Panc1 (cell line): Measurements from ENCODE around the gene TTC34. TPM values are rescaled to one million over a fixed set of nuclear protein-coding genes. Genes with fewer than 3 reads are reported as not detected.

Experiments used
- ATAC-seq: fragments of 200-7000 bp; cut with Tn5 transposase; 2 replicates; pipeline ENCODE4 v1.9.1; 2020; ENCODE audit warnings: mild to moderate bottlenecking, moderate library complexity
- BruUV-seq: library from RNA; stranded (reverse); fragments of 400-500 nt; replicated peaks from 2 replicates; lab custom pipeline; 2021; lab: Mats Ljungman, UMichigan
- CTCF ChIA-PET: fragments of 300-600 bp; sonication (Branson Sonifier 250); formaldehyde crosslinking; loops from one replicate; lab custom pipeline; 2022; ENCODE audit warnings: antibody characterized with exemption; lab: Charles Lee
- POLR2A ChIA-PET: fragments of 300-600 bp; sonication (Branson Sonifier 250); formaldehyde crosslinking; loops from one replicate; lab custom pipeline; 2022; ENCODE audit warnings: antibody characterized with exemption; lab: Charles Lee
- DNase-seq: peaks from one replicate; pipeline ENCODE4 v3.0.0-alpha.2; 2010; ENCODE audit warnings: low read depth, low spot score
- H3K27ac ChIP-seq: 2 replicates; pipeline ENCODE4 v1.5.1; 2011; ENCODE audit warnings: mild to moderate bottlenecking, low read length, inconsistent platforms
- H3K27me3 ChIP-seq: fragments of 200-500 bp; sonication (Bioruptor generic); 2 replicates; pipeline ENCODE4 v1.6.0; 2014; ENCODE audit warnings: low read length, inconsistent platforms; ENCODE audit not compliant: control insufficient read depth, insufficient read depth
- H3K36me3 ChIP-seq: fragments of 200-500 bp; sonication (Bioruptor generic); 2 replicates; pipeline ENCODE4 v1.5.1; 2014; ENCODE audit warnings: inconsistent platforms, mild to moderate bottlenecking, low read length, moderate library complexity; ENCODE audit not compliant: control insufficient read depth, insufficient read depth
- H3K4me1 ChIP-seq: 2 replicates; pipeline ENCODE4 v1.5.1; 2011; ENCODE audit warnings: inconsistent platforms, mild to moderate bottlenecking, low read length, moderate library complexity; ENCODE audit not compliant: control insufficient read depth, insufficient read depth
- H3K4me3 ChIP-seq, 2 experiments: 2 replicates each; pipeline ENCODE4 v1.5.1; 2011 to 2012; ENCODE audit warnings: low read depth in 2 of 2, low read length in 2 of 2, mild to moderate bottlenecking in 2 of 2, inconsistent platforms in 1 of 2, moderate library complexity in 1 of 2
- H3K9me3 ChIP-seq: fragments of 200-500 bp; sonication (Bioruptor generic); 2 replicates; pipeline ENCODE4 v1.5.1; 2014; ENCODE audit warnings: low read depth, mild to moderate bottlenecking, inconsistent platforms, low read length, moderate library complexity; ENCODE audit not compliant: control insufficient read depth, insufficient read depth
- CTCF ChIP-seq: fragments of 450-650 bp; IDR thresholded peaks from 2 replicates; pipeline ENCODE4 v1.5.1; 2017; ENCODE audit warnings: mild to moderate bottlenecking
- POLR2AphosphoS5 ChIP-seq: IDR thresholded peaks from 2 replicates; pipeline ENCODE4 v1.6.1; 2012; ENCODE audit warnings: mild to moderate bottlenecking, low read depth, low read length, moderate library complexity
- REST ChIP-seq, 2 experiments: IDR thresholded peaks; 2 replicates each; pipeline ENCODE4 v1.6.1; 2011 to 2012; ENCODE audit warnings: low read depth in 2 of 2, control low read depth in 1 of 2, low read length in 1 of 2, mild to moderate bottlenecking in 1 of 2, moderate library complexity in 1 of 2; ENCODE audit not compliant: insufficient read depth in 1 of 2
- SIN3A ChIP-seq: IDR thresholded peaks from 2 replicates; pipeline ENCODE4 v1.6.1; 2012; ENCODE audit warnings: low read depth, mild to moderate bottlenecking, low read length, moderate library complexity, borderline replicate concordance; ENCODE audit not compliant: insufficient read depth
- TCF7L2 ChIP-seq: IDR thresholded peaks from 2 replicates; pipeline ENCODE4 v1.6.1; 2011; ENCODE audit warnings: mild to moderate bottlenecking, low read depth, low read length, inconsistent platforms
- in situ Hi-C: cut with HindIII; loops from 2 replicates; pipeline ENCODE4 v1.10.0; 2016; ENCODE audit warnings: low sequenced_read_pairs, low pct_unique_long_range_greater_than_20kb
- intact Hi-C: fragments of 100-400 bp; cut with micrococcal nuclease; formaldehyde crosslinking; loops from one replicate; pipeline ENCODE4 v1.10.0; 2022; ENCODE audit not compliant: unreplicated experiment
- total RNA-seq: library from RNA; stranded (reverse); gene quantifications from one replicate; pipeline ENCODE4 v1.2.1, GENCODE V29; 2021; ENCODE audit not compliant: unreplicated experiment

Gene TTC34
- total RNA-seq, 1 experiment from 2014 or later, result 1.5 TPM

- no peaks in the 10 kb centered on the region for H3K36me3 ChIP-seq
- no peak for TF ChIP-seq POLR2AphosphoS5
- no peak for TF ChIP-seq TCF7L2
- no peak for TF ChIP-seq SIN3A
- TF ChIP-seq REST (IDR thresholded peaks at IDR 0.05; ENCODE audit: insufficient read depth in 1 of 2, low read depth in 2 of 2, low read length in 1 of 2), result no peak
- no peak for TF ChIP-seq CTCF
- ChIA-PET POLR2A (no interaction called here), CTCF (no interaction called here)
- H3K27me3 ChIP-seq, result peaks cover 15% of the 10 kb centered on the region
- no peaks in the 10 kb centered on the region for H3K9me3 ChIP-seq
- intact Hi-C loops, result no loop called here
- DNase-seq (no peak), ATAC-seq (no peak)
- in situ Hi-C loops, result no loop called here
- no peak overlapping the region for H3K27ac ChIP-seq
- no TSS peak for BruUV-seq
- H3K4me3 ChIP-seq, result no peak overlapping the region
- H3K4me1 ChIP-seq, result peaks cover 4% of the 10 kb centered on the region; the same call in 1 of the 2 replicates
These were observed 170.1 kb downstream of the TTC34 start for GRCh38 chr1:2631136-2632050.

- POLR2A ChIA-PET, result no interaction called here
- no TSS peak for BruUV-seq
These were observed 170.9 kb downstream of the TTC34 start for GRCh38 chr1:2630498-2631135.

More at GRCh38 chr1:2630498-2631135, 170.9 kb downstream of the TTC34 start:
- Histone ChIP-seq H3K9me3 (no peaks in the 10 kb centered on the region), H3K4me1 (peaks cover 4% of the 10 kb centered on the region; the same call in 1 of the 2 replicates), H3K36me3 (no peaks in the 10 kb centered on the region), H3K4me3 (no peak overlapping the region), H3K27ac (no peak overlapping the region), H3K27me3 (peaks cover 18% of the 10 kb centered on the region)
- TF ChIP-seq SIN3A, result no peak
- no peak for TF ChIP-seq POLR2AphosphoS5
- no peak for TF ChIP-seq CTCF
- TF ChIP-seq TCF7L2, result no peak
- no peak for TF ChIP-seq REST (IDR thresholded peaks at IDR 0.05; ENCODE audit: insufficient read depth in 1 of 2, low read depth in 2 of 2, low read length in 1 of 2)
- intact Hi-C loops, result no loop called here
- no peak for DNase-seq
- in situ Hi-C loops, result no loop called here
- CTCF ChIA-PET, result interaction anchor here (0.6 kb wide), 1 partner anchor 44 kb away, joined by 3 read pairs; the partner anchor contains the start of gene PRXL2B
- no peak for ATAC-seq
